ENCODE results near the gene ANKH.
A peak's percentile ranks its signal among the peaks of the same experiment; 100 is the strongest.

Gene ANKH

GRCh38 chr5:14724633-14725032 is 146.9 kb downstream of the ANKH start:
- no peak for DNase-seq
- H3K27ac ChIP-seq (ENCODE audit: low read depth, low read length) = no peak overlapping the region
- no peak overlapping the region for H3K18ac ChIP-seq (ENCODE audit: low read length)
- H3K4me2 ChIP-seq (ENCODE audit: low read length) = no peak overlapping the region
- no peak overlapping the region for H2BK5ac ChIP-seq (ENCODE audit: low read length)
- no peak overlapping the region for H3K4ac ChIP-seq (ENCODE audit: low read depth, low read length)
- H3K23ac ChIP-seq (ENCODE audit: low read length) = no peak overlapping the region
- no peaks in the 10 kb centered on the region for H3K79me1 ChIP-seq (ENCODE audit: low read length)
- no peaks in the 10 kb centered on the region for H3K27me3 ChIP-seq (ENCODE audit: insufficient read depth, low read length, poor library complexity)
- no CpG with 5 or more reads among the region's 10 CpGs for WGBS (ENCODE audit: extremely low coverage, insufficient coverage, low lambda C conversion rate)
- H3K9ac ChIP-seq (ENCODE audit: low read length) = no peak overlapping the region
- no peak overlapping the region for H2BK120ac ChIP-seq (ENCODE audit: low read depth, low read length)
- H3K79me2 ChIP-seq (ENCODE audit: control insufficient read depth, insufficient read depth, low read length) = no peaks in the 10 kb centered on the region
- no peak overlapping the region for H2BK15ac ChIP-seq (replicated peaks; ENCODE audit: low read depth)
- no peak overlapping the region for H2AK5ac ChIP-seq (ENCODE audit: low read length)
- H4K8ac ChIP-seq (ENCODE audit: low read depth, low read length) = no peak overlapping the region
- H3K4me3 ChIP-seq (ENCODE audit: low read length) = no peak overlapping the region
- H3K56ac ChIP-seq (ENCODE audit: low read length) = no peak overlapping the region
- no peak overlapping the region for H4K5ac ChIP-seq (ENCODE audit: low read length)
- no peaks in the 10 kb centered on the region for H3K36me3 ChIP-seq (ENCODE audit: control insufficient read depth, insufficient read depth, low read length)
- H3K4me1 ChIP-seq (ENCODE audit: control insufficient read depth, low read depth, low read length) = peaks cover 13% of the 10 kb centered on the region

GRCh38 chr5:14723701-14724132 is 147.9 kb downstream of the ANKH start:
- no peak overlapping the region for H2BK15ac ChIP-seq (replicated peaks; ENCODE audit: low read depth)
- peaks cover 12% of the 10 kb centered on the region for H3K4me1 ChIP-seq (ENCODE audit: control insufficient read depth, low read depth, low read length)
- no peak for DNase-seq
- no peak overlapping the region for H3K18ac ChIP-seq (ENCODE audit: low read length)
- no peak overlapping the region for H2AK5ac ChIP-seq (ENCODE audit: low read length)
- H3K36me3 ChIP-seq (ENCODE audit: control insufficient read depth, insufficient read depth, low read length) = no peaks in the 10 kb centered on the region
- no peak overlapping the region for H3K23ac ChIP-seq (ENCODE audit: low read length)
- no peak overlapping the region for H4K5ac ChIP-seq (ENCODE audit: low read length)
- H3K9ac ChIP-seq (ENCODE audit: low read length) = no peak overlapping the region
- no peak overlapping the region for H2BK120ac ChIP-seq (ENCODE audit: low read depth, low read length)
- no peak overlapping the region for H3K4ac ChIP-seq (ENCODE audit: low read depth, low read length)
- no peaks in the 10 kb centered on the region for H3K27me3 ChIP-seq (ENCODE audit: insufficient read depth, low read length, poor library complexity)
- no peak overlapping the region for H2BK5ac ChIP-seq (ENCODE audit: low read length)
- no CpG with 5 or more reads among the region's 4 CpGs for WGBS (ENCODE audit: extremely low coverage, insufficient coverage, low lambda C conversion rate)
- H3K4me3 ChIP-seq (ENCODE audit: low read length) = no peak overlapping the region
- H3K4me2 ChIP-seq (ENCODE audit: low read length) = no peak overlapping the region
- H3K79me2 ChIP-seq (ENCODE audit: control insufficient read depth, insufficient read depth, low read length) = no peaks in the 10 kb centered on the region
- H3K79me1 ChIP-seq (ENCODE audit: low read length) = no peaks in the 10 kb centered on the region
- H3K27ac ChIP-seq (ENCODE audit: low read depth, low read length) = no peak overlapping the region
- no peak overlapping the region for H4K8ac ChIP-seq (ENCODE audit: low read depth, low read length)
- H3K56ac ChIP-seq (ENCODE audit: low read length) = no peak overlapping the region

GRCh38 chr5:14722923-14723322 is 148.7 kb downstream of the ANKH start:
- H3K23ac ChIP-seq (ENCODE audit: low read length) = no peak overlapping the region
- no peak overlapping the region for H2BK120ac ChIP-seq (ENCODE audit: low read depth, low read length)
- H3K79me2 ChIP-seq (ENCODE audit: control insufficient read depth, insufficient read depth, low read length) = no peaks in the 10 kb centered on the region
- no peak overlapping the region for H3K4ac ChIP-seq (ENCODE audit: low read depth, low read length)
- H3K9ac ChIP-seq (ENCODE audit: low read length) = no peak overlapping the region
- no peak for DNase-seq
- H2AK5ac ChIP-seq (ENCODE audit: low read length) = no peak overlapping the region
- peaks cover 6% of the 10 kb centered on the region for H3K4me1 ChIP-seq (ENCODE audit: control insufficient read depth, low read depth, low read length)
- H3K4me2 ChIP-seq (ENCODE audit: low read length) = no peak overlapping the region
- no peak overlapping the region for H3K56ac ChIP-seq (ENCODE audit: low read length)
- H3K36me3 ChIP-seq (ENCODE audit: control insufficient read depth, insufficient read depth, low read length) = no peaks in the 10 kb centered on the region
- H4K5ac ChIP-seq (ENCODE audit: low read length) = no peak overlapping the region
- H3K27ac ChIP-seq (ENCODE audit: low read depth, low read length) = no peak overlapping the region
- no CpG with 5 or more reads among the region's 8 CpGs for WGBS (ENCODE audit: extremely low coverage, insufficient coverage, low lambda C conversion rate)
- H3K79me1 ChIP-seq (ENCODE audit: low read length) = no peaks in the 10 kb centered on the region
- no peak overlapping the region for H3K18ac ChIP-seq (ENCODE audit: low read length)
- H2BK5ac ChIP-seq (ENCODE audit: low read length) = no peak overlapping the region
- no peak overlapping the region for H3K4me3 ChIP-seq (ENCODE audit: low read length)
- no peaks in the 10 kb centered on the region for H3K27me3 ChIP-seq (ENCODE audit: insufficient read depth, low read length, poor library complexity)
- H2BK15ac ChIP-seq (replicated peaks; ENCODE audit: low read depth) = no peak overlapping the region
- no peak overlapping the region for H4K8ac ChIP-seq (ENCODE audit: low read depth, low read length)

- Histone ChIP-seq H3K79me1 (ENCODE audit: low read length) (no peaks in the 10 kb centered on the region), H4K8ac (ENCODE audit: low read depth, low read length) (no peak overlapping the region), H2BK5ac (ENCODE audit: low read length) (no peak overlapping the region), H3K27me3 (ENCODE audit: insufficient read depth, low read length, poor library complexity) (no peaks in the 10 kb centered on the region), H3K18ac (ENCODE audit: low read length) (no peak overlapping the region), H2AK5ac (ENCODE audit: low read length) (no peak overlapping the region), H3K56ac (ENCODE audit: low read length) (no peak overlapping the region), H3K27ac (ENCODE audit: low read depth, low read length) (no peak overlapping the region), H3K4ac (ENCODE audit: low read depth, low read length) (no peak overlapping the region), H4K5ac (ENCODE audit: low read length) (no peak overlapping the region), H3K9ac (ENCODE audit: low read length) (no peak overlapping the region), H3K79me2 (ENCODE audit: control insufficient read depth, insufficient read depth, low read length) (no peaks in the 10 kb centered on the region), H3K36me3 (ENCODE audit: control insufficient read depth, insufficient read depth, low read length) (no peaks in the 10 kb centered on the region), H3K4me1 (ENCODE audit: control insufficient read depth, low read depth, low read length) (peaks cover 2% of the 10 kb centered on the region), H3K23ac (ENCODE audit: low read length) (no peak overlapping the region), H2BK120ac (ENCODE audit: low read depth, low read length) (no peak overlapping the region), H2BK15ac (replicated peaks; ENCODE audit: low read depth) (no peak overlapping the region), H3K4me2 (ENCODE audit: low read length) (no peak overlapping the region), H3K4me3 (ENCODE audit: low read length) (no peak overlapping the region)
- DNase-seq = no peak
- no CpG with 5 or more reads among the region's 7 CpGs for WGBS (ENCODE audit: extremely low coverage, insufficient coverage, low lambda C conversion rate)
Observed at GRCh38 chr5:14721990-14722656, 149.5 kb downstream of the ANKH start.

- Histone ChIP-seq H4K5ac (ENCODE audit: low read length) (no peak overlapping the region), H3K9ac (ENCODE audit: low read length) (no peak overlapping the region), H3K18ac (ENCODE audit: low read length) (no peak overlapping the region), H3K4me1 (ENCODE audit: control insufficient read depth, low read depth, low read length) (no peaks in the 10 kb centered on the region), H2AK5ac (ENCODE audit: low read length) (no peak overlapping the region), H3K79me1 (ENCODE audit: low read length) (no peaks in the 10 kb centered on the region), H3K36me3 (ENCODE audit: control insufficient read depth, insufficient read depth, low read length) (no peaks in the 10 kb centered on the region), H3K56ac (ENCODE audit: low read length) (no peak overlapping the region), H3K4me3 (ENCODE audit: low read length) (no peak overlapping the region), H3K27me3 (ENCODE audit: insufficient read depth, low read length, poor library complexity) (no peaks in the 10 kb centered on the region), H2BK15ac (replicated peaks; ENCODE audit: low read depth) (no peak overlapping the region), H2BK120ac (ENCODE audit: low read depth, low read length) (no peak overlapping the region), H3K23ac (ENCODE audit: low read length) (peak overlapping the region; percentile 67), H3K4me2 (ENCODE audit: low read length) (no peak overlapping the region), H2BK5ac (ENCODE audit: low read length) (no peak overlapping the region), H3K79me2 (ENCODE audit: control insufficient read depth, insufficient read depth, low read length) (no peaks in the 10 kb centered on the region), H4K8ac (ENCODE audit: low read depth, low read length) (no peak overlapping the region), H3K4ac (ENCODE audit: low read depth, low read length) (no peak overlapping the region), H3K27ac (ENCODE audit: low read depth, low read length) (no peak overlapping the region)
- DNase-seq = peak; percentile 37
- WGBS (ENCODE audit: extremely low coverage, insufficient coverage, low lambda C conversion rate) = no CpG with 5 or more reads among the region's 3 CpGs
Observed at GRCh38 chr5:14720236-14720923, 151.2 kb downstream of the ANKH start.
